Mesenchymal stem cell (in vitro differentiated cells and primary cell): ENCODE data around the gene MAP1LC3A.

Experiments
- DNase-seq: peaks from one replicate; pipeline ENCODE4 v3.0.0-alpha.2; 2013
- H2AFZ ChIP-seq: one replicate; pipeline ENCODE4 v1.6.1; 2013; ENCODE audit warnings: low read depth, mild to moderate bottlenecking, control low read depth, inconsistent platforms, low read length, moderate library complexity
- H2AK5ac ChIP-seq: 2 replicates; pipeline ENCODE4 v1.6.1; 2013; ENCODE audit warnings: low read length, moderate library complexity, mild to moderate bottlenecking, inconsistent platforms; ENCODE audit not compliant: severe bottlenecking
- H2BK120ac ChIP-seq: one replicate; pipeline ENCODE4 v1.6.1; 2013; ENCODE audit warnings: low read depth, mild to moderate bottlenecking, inconsistent platforms, low read length, moderate library complexity
- H2BK12ac ChIP-seq, 2 experiments: one replicate each; pipeline ENCODE4 v1.6.1; 2013; ENCODE audit warnings: inconsistent platforms in 2 of 2, low read length in 2 of 2, mild to moderate bottlenecking in 2 of 2, moderate library complexity in 2 of 2, control low read depth in 1 of 2
- H2BK15ac ChIP-seq: one replicate; pipeline ENCODE4 v1.6.1; 2013; ENCODE audit warnings: mild to moderate bottlenecking, low read depth, inconsistent platforms; ENCODE audit not compliant: poor library complexity, severe bottlenecking
- H2BK5ac ChIP-seq: 2 replicates; pipeline ENCODE4 v1.6.1; 2013; ENCODE audit warnings: low read depth, mild to moderate bottlenecking, low read length, control low read depth, inconsistent platforms; ENCODE audit not compliant: poor library complexity, severe bottlenecking
- H3K14ac ChIP-seq, 2 experiments: one replicate each; pipeline ENCODE4 v1.6.1; 2013; ENCODE audit warnings: inconsistent platforms in 2 of 2, low read length in 2 of 2, control low read depth in 1 of 2, mild to moderate bottlenecking in 1 of 2, moderate library complexity in 1 of 2
- H3K18ac ChIP-seq, 2 experiments: one replicate each; pipeline ENCODE4 v1.6.1; 2013; ENCODE audit warnings: inconsistent platforms in 2 of 2, low read length in 2 of 2, control low read depth in 1 of 2, low read depth in 1 of 2, mild to moderate bottlenecking in 1 of 2
- H3K23ac ChIP-seq, 2 experiments: one replicate each; pipeline ENCODE4 v1.6.1; 2013; ENCODE audit warnings: inconsistent platforms in 2 of 2, low read length in 2 of 2, mild to moderate bottlenecking in 2 of 2, moderate library complexity in 2 of 2, control low read depth in 1 of 2
- H3K27ac ChIP-seq: 2 replicates; pipeline ENCODE4 v1.5.1; 2013; ENCODE audit warnings: mild to moderate bottlenecking, moderate library complexity, low read length, control low read depth, inconsistent platforms; ENCODE audit not compliant: poor library complexity, severe bottlenecking
- H3K27me3 ChIP-seq, 2 experiments: 2 replicates each; pipeline versions ENCODE4 v1.6.1 to v1.7.0; 2013; ENCODE audit warnings: low read length in 2 of 2, mild to moderate bottlenecking in 2 of 2, moderate library complexity in 2 of 2, control low read depth in 1 of 2, inconsistent platforms in 1 of 2; ENCODE audit not compliant: control insufficient read depth in 1 of 2, insufficient read depth in 1 of 2
- H3K36me3 ChIP-seq, 2 experiments: 2 replicates each; pipeline versions ENCODE4 v1.6.1 to v1.7.0; 2013; ENCODE audit warnings: low read length in 2 of 2, control low read depth in 1 of 2, inconsistent platforms in 1 of 2, low read depth in 1 of 2, mild to moderate bottlenecking in 1 of 2; ENCODE audit not compliant: insufficient read depth in 2 of 2, control insufficient read depth in 1 of 2
- H3K4ac ChIP-seq, 2 experiments: one replicate each; pipeline ENCODE4 v1.6.1; 2013; ENCODE audit warnings: inconsistent platforms in 2 of 2, low read length in 2 of 2, mild to moderate bottlenecking in 2 of 2, moderate library complexity in 2 of 2, control low read depth in 1 of 2, low read depth in 1 of 2
- H3K4me1 ChIP-seq: 2 replicates; pipeline ENCODE4 v1.6.1; 2013; ENCODE audit warnings: low read depth, low read length, control low read depth; ENCODE audit not compliant: control insufficient read depth, insufficient read depth
- H3K4me2 ChIP-seq: 2 replicates; pipeline ENCODE4 v1.6.1; 2013; ENCODE audit warnings: low read length, mild to moderate bottlenecking, inconsistent platforms; ENCODE audit not compliant: poor library complexity, severe bottlenecking
- H3K4me3 ChIP-seq, 2 experiments: 2 replicates each; pipeline versions ENCODE4 v1.5.1 to v1.7.0; 2013; ENCODE audit warnings: low read length in 2 of 2, mild to moderate bottlenecking in 2 of 2, control low read depth in 1 of 2, low read depth in 1 of 2; ENCODE audit not compliant: insufficient read depth in 1 of 2
- H3K79me1 ChIP-seq: replicated peaks from 2 replicates; pipeline ENCODE4 v1.6.1; 2013; ENCODE audit warnings: mild to moderate bottlenecking, control low read depth, low read length, inconsistent platforms; ENCODE audit not compliant: poor library complexity, severe bottlenecking
- H3K9ac ChIP-seq: 2 replicates; pipeline ENCODE4 v1.7.0; 2013; ENCODE audit warnings: mild to moderate bottlenecking, low read length, moderate library complexity
- H3K9me3 ChIP-seq: 2 replicates; pipeline ENCODE4 v1.7.0; 2013; ENCODE audit warnings: mild to moderate bottlenecking, low read length; ENCODE audit not compliant: control insufficient read depth
- H4K8ac ChIP-seq: one replicate; pipeline ENCODE4 v1.6.1; 2013; ENCODE audit warnings: inconsistent platforms, mild to moderate bottlenecking, low read length, moderate library complexity
- H4K91ac ChIP-seq: one replicate; pipeline ENCODE4 v1.6.1; 2013; ENCODE audit warnings: mild to moderate bottlenecking, low read length, inconsistent platforms
- WGBS: methylation state at CpG from one replicate; pipeline ENCODE4 v1.1.7; 2013; ENCODE audit warnings: mixed read lengths; 5-methylcytosine and 5-hydroxymethylcytosine counted together

The MAP1LC3A gene

GRCh38 chr20:34573541-34574300 lies 15.2 kb downstream of the MAP1LC3A start:
- Histone ChIP-seq H3K4me3 (no peak overlapping the region), H2BK120ac (no peak overlapping the region), H3K23ac (no peak overlapping the region), H3K4me2 (no peak overlapping the region), H2AK5ac (no peak overlapping the region), H2BK15ac (no peak overlapping the region), H3K9me3 (no peaks in the 10 kb centered on the region), H3K36me3 (peaks cover 18 to 21% of the 10 kb centered on the region in 2 experiments), H3K27me3 (no peaks in the 10 kb centered on the region), H3K9ac (no peak overlapping the region), H3K27ac (no peak overlapping the region), H3K4me1 (peaks cover 6% of the 10 kb centered on the region), H3K14ac (no peak overlapping the region), H3K79me1 (no peaks in the 10 kb centered on the region), H2AFZ (no peak overlapping the region), H4K8ac (no peak overlapping the region), H3K18ac (no peak overlapping the region), H4K91ac (no peak overlapping the region), H2BK12ac (no peak overlapping the region), H3K4ac (no peak overlapping the region), H2BK5ac (no peak overlapping the region)
- WGBS, result 93% methylated on average over 6 of the region's 7 CpGs
- no peak for DNase-seq

- Histone ChIP-seq H2BK12ac (no peak overlapping the region), H3K4me3 (no peak overlapping the region), H3K9me3 (no peaks in the 10 kb centered on the region), H3K4ac (no peak overlapping the region), H2AFZ (no peak overlapping the region), H2BK5ac (no peak overlapping the region), H3K4me2 (no peak overlapping the region), H4K8ac (no peak overlapping the region), H3K9ac (no peak overlapping the region), H3K27ac (no peak overlapping the region), H3K36me3 (peaks cover 18 to 21% of the 10 kb centered on the region in 2 experiments), H2AK5ac (no peak overlapping the region), H3K23ac (no peak overlapping the region), H3K18ac (no peak overlapping the region), H4K91ac (no peak overlapping the region), H3K79me1 (no peaks in the 10 kb centered on the region), H3K4me1 (peaks cover 7% of the 10 kb centered on the region), H3K27me3 (no peaks in the 10 kb centered on the region), H2BK120ac (no peak overlapping the region), H2BK15ac (no peak overlapping the region), H3K14ac (no peak overlapping the region)
- no peak for DNase-seq
- 93% methylated on average over 5 of the region's 5 CpGs for WGBS
These were observed 15.9 kb downstream of the MAP1LC3A start for GRCh38 chr20:34574426-34574825.

DNA sequence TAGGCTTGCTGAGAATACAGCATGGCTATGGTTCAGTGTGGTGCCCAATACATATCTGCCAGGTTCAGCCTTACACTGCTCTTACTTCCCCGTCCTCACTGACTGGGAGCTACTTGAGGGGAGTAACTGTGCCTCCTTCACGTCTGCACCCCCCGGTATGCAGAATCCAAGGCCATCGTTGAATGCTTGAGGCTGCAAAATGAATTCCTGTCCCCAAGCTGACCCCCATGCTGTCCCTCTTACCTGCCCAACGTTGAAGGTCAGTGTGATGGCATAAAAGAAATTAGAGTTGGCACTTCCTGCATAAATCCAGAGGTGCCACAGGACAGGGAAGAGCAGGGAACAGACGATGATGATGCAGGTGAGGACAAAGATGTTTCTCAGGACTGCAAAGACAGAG lies 16.3 kb downstream of the MAP1LC3A start:
- Histone ChIP-seq H2AK5ac (no peak overlapping the region), H2BK120ac (no peak overlapping the region), H3K18ac (no peak overlapping the region), H2BK5ac (no peak overlapping the region), H3K4me3 (no peak overlapping the region), H3K79me1 (no peaks in the 10 kb centered on the region), H4K91ac (no peak overlapping the region), H3K27me3 (no peaks in the 10 kb centered on the region), H4K8ac (no peak overlapping the region), H3K9me3 (no peaks in the 10 kb centered on the region), H3K14ac (no peak overlapping the region), H3K23ac (no peak overlapping the region), H2AFZ (no peak overlapping the region), H3K9ac (no peak overlapping the region), H3K4me2 (no peak overlapping the region), H3K36me3 (peaks cover 18 to 21% of the 10 kb centered on the region in 2 experiments), H3K27ac (no peak overlapping the region), H2BK15ac (no peak overlapping the region), H2BK12ac (no peak overlapping the region), H3K4ac (no peak overlapping the region), H3K4me1 (peaks cover 8% of the 10 kb centered on the region)
- no peak for DNase-seq
- 94% methylated on average over 5 of the region's 6 CpGs for WGBS

DNA sequence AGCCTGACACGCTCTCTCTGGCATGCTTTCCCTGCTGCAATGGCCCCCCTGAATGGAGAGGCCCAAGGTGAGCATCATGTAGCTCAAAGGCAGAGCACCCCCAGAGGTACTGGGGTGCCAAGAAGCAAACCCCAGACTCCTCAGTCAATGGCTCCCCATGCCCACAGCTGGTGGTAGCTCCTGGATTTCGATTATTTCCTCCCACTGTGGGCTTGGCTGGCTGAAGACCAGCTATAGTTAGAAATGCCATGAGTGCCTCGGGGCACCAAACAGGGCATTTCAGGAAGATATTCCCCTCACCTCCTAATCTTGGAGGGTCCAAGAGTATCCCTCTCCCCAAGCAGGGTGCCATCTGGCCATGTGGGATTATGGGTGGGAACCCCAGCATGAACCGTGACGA lies 16.8 kb downstream of the MAP1LC3A start:
- Histone ChIP-seq H3K9me3 (no peaks in the 10 kb centered on the region), H2BK15ac (no peak overlapping the region), H4K8ac (no peak overlapping the region), H2AK5ac (no peak overlapping the region), H3K27ac (no peak overlapping the region), H3K9ac (no peak overlapping the region), H3K4me3 (no peak overlapping the region), H3K14ac (no peak overlapping the region), H4K91ac (no peak overlapping the region), H2BK5ac (no peak overlapping the region), H3K79me1 (no peaks in the 10 kb centered on the region), H3K18ac (no peak overlapping the region), H2AFZ (no peak overlapping the region), H2BK12ac (no peak overlapping the region), H3K23ac (no peak overlapping the region), H3K36me3 (peaks cover 21 to 22% of the 10 kb centered on the region in 2 experiments), H3K27me3 (no peaks in the 10 kb centered on the region), H3K4ac (no peak overlapping the region), H3K4me2 (no peak overlapping the region), H3K4me1 (peaks cover 10% of the 10 kb centered on the region), H2BK120ac (no peak overlapping the region)
- no peak for DNase-seq
- 92% methylated on average over 5 of the region's 5 CpGs for WGBS
